ENCODE results near the gene DCAF10. TPM values are rescaled to one million over a fixed set of nuclear protein-coding genes. Genes with fewer than 3 reads are reported as not detected.

DCAF10 gene
- total and polyA plus RNA-seq, 10 of the 15 experiments (the other 5 are each of a cell fraction or from before 2014, with no cell fraction given) = 3.9 to 21.7 (median 9.8) TPM

GRCh38 chr9:37811906-37812476, 11.4 kb downstream of the DCAF10 start:
- no peak for ATAC-seq
- POLR2A ChIA-PET = interaction anchor here (0.6 to 1.2 kb wide), 5 partner anchors 9 to 597 kb away, joined by 3 to 7 read pairs (median 3); no protein-coding TSS in a partner anchor
- Histone ChIP-seq H3K9ac (ENCODE audit: control insufficient read depth, insufficient read depth, low read length) (no peak overlapping the region), H3K36me3 (ENCODE audit: control insufficient read depth in 2 of 2, insufficient read depth in 2 of 2, low read length in 1 of 2) (0 out of 4 replicates have a peak, but pooled peaks cover 0 to 2% of the 10 kb centered on the region in 2 experiments), H3K4me1 (ENCODE audit: control insufficient read depth, insufficient read depth, low read length) (no peaks in the 10 kb centered on the region), H3K4me2 (ENCODE audit: control insufficient read depth, insufficient read depth) (no peak overlapping the region), H3K79me2 (ENCODE audit: control insufficient read depth, insufficient read depth, low read length) (peaks cover 5% of the 10 kb centered on the region), H3K27ac (ENCODE audit: control insufficient read depth, insufficient read depth) (no peak overlapping the region), H2AFZ (ENCODE audit: control insufficient read depth, low read depth, low read length) (no peak overlapping the region), H3K27me3 (replicated peaks in 1 of 2; ENCODE audit: control insufficient read depth in 2 of 2, insufficient read depth in 2 of 2, low read length in 1 of 2) (no peaks in the 10 kb centered on the region), H3K9me3 (replicated peaks; ENCODE audit: control insufficient read depth, insufficient read depth, low read length) (no peaks in the 10 kb centered on the region), H4K20me1 (ENCODE audit: control insufficient read depth, insufficient read depth) (no peaks in the 10 kb centered on the region), H3K4me3 (no peak overlapping the region)
- CTCF ChIA-PET = interaction anchor here (1.3 to 1.7 kb wide), 3 partner anchors 9 to 27 kb away, joined by 3 to 5 read pairs (median 3); partner anchors contain the start of gene EXOSC3
- in situ Hi-C loops (cut with MboI) (no loop called here), intact Hi-C loops (cut with micrococcal nuclease; ENCODE audit: unreplicated experiment) (no loop called here)
- WGBS (ENCODE audit: insufficient coverage, insufficient replicate concordance, low lambda C conversion rate, missing lambda C conversion rate) = 99% methylated on average over 6 of the region's 6 CpGs
- TF ChIP-seq CBFB (IDR thresholded peaks at IDR 0.05; ENCODE audit: low read depth) = no peak
- no peak for TF ChIP-seq ZZZ3 (IDR thresholded peaks at IDR 0.05; ENCODE audit: control insufficient read depth, insufficient read length, low read depth)
- no peak for FAIRE-seq
- no TSS peak for BruUV-seq (replicated peaks)
- RAD21 ChIA-PET (ENCODE audit: unreplicated experiment) = interaction anchor here (1.0 kb wide), 1 partner anchor 14 kb away, joined by 5 read pairs; no protein-coding TSS in a partner anchor
- SMC1A ChIA-PET (ENCODE audit: uncharacterized antibody, unreplicated experiment) = interaction anchor here (1.1 to 2.2 kb wide), 3 partner anchors 11 to 33 kb away, joined by 4 to 7 read pairs (median 7); no protein-coding TSS in a partner anchor
- DNase-seq (ENCODE audit: low read depth, low spot score) = no peak

- TF ChIP-seq, protein P1, sequence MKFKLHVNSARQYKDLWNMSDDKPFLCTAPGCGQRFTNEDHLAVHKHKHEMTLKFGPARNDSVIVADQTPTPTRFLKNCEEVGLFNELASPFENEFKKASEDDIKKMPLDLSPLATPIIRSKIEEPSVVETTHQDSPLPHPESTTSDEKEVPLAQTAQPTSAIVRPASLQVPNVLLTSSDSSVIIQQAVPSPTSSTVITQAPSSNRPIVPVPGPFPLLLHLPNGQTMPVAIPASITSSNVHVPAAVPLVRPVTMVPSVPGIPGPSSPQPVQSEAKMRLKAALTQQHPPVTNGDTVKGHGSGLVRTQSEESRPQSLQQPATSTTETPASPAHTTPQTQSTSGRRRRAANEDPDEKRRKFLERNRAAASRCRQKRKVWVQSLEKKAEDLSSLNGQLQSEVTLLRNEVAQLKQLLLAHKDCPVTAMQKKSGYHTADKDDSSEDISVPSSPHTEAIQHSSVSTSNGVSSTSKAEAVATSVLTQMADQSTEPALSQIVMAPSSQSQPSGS (IDR thresholded peaks at IDR 0.05; ENCODE audit: low read length) = no peak
- TF ChIP-seq BHLHE40 (IDR thresholded peaks at IDR 0.05; ENCODE audit: borderline replicate concordance in 1 of 2, low read depth in 2 of 2, low read length in 1 of 2) = no peak
- no peak for TF ChIP-seq STAT1 (conservative IDR thresholded peaks at IDR 0.05)
- ChIA-PET POLR2A (interaction anchor here (0.7 to 1.1 kb wide), 4 partner anchors 8 to 596 kb away, joined by 3 to 4 read pairs (median 4); no protein-coding TSS in a partner anchor), RAD21 (ENCODE audit: unreplicated experiment) (interaction anchor here (1.0 kb wide), 1 partner anchor 15 kb away, joined by 5 read pairs; no protein-coding TSS in a partner anchor), CTCF (interaction anchor here (1.3 to 1.7 kb wide), 2 partner anchors 9 to 28 kb away, joined by 3 to 5 read pairs; partner anchors contain the start of gene EXOSC3), SMC1A (ENCODE audit: uncharacterized antibody, unreplicated experiment) (interaction anchor here (2.0 to 2.2 kb wide), 2 partner anchors 11 to 18 kb away, joined by 7 read pairs; no protein-coding TSS in a partner anchor)
- Histone ChIP-seq H3K4me1 (ENCODE audit: control insufficient read depth, insufficient read depth, low read length) (no peaks in the 10 kb centered on the region), H2AFZ (ENCODE audit: control insufficient read depth, low read depth, low read length) (no peak overlapping the region), H3K27ac (ENCODE audit: control insufficient read depth, insufficient read depth) (no peak overlapping the region), H3K36me3 (ENCODE audit: control insufficient read depth in 2 of 2, insufficient read depth in 2 of 2, low read length in 1 of 2) (0 out of 4 replicates have a peak, but pooled peaks cover 0 to 2% of the 10 kb centered on the region in 2 experiments), H3K4me3 (no peak overlapping the region), H3K4me2 (ENCODE audit: control insufficient read depth, insufficient read depth) (no peak overlapping the region), H3K79me2 (ENCODE audit: control insufficient read depth, insufficient read depth, low read length) (peaks cover 3% of the 10 kb centered on the region), H3K27me3 (replicated peaks in 1 of 2; ENCODE audit: control insufficient read depth in 2 of 2, insufficient read depth in 2 of 2, low read length in 1 of 2) (no peaks in the 10 kb centered on the region), H3K9ac (ENCODE audit: control insufficient read depth, insufficient read depth, low read length) (no peak overlapping the region), H4K20me1 (ENCODE audit: control insufficient read depth, insufficient read depth) (no peaks in the 10 kb centered on the region), H3K9me3 (replicated peaks; ENCODE audit: control insufficient read depth, insufficient read depth, low read length) (no peaks in the 10 kb centered on the region)
- DNase-seq (ENCODE audit: low read depth, low spot score) (no peak), ATAC-seq (no peak), FAIRE-seq (no peak)
- no TSS peak for BruUV-seq (replicated peaks)
- WGBS (ENCODE audit: insufficient coverage, insufficient replicate concordance, low lambda C conversion rate, missing lambda C conversion rate) = 89% methylated on average over 5 of the region's 5 CpGs
- intact Hi-C loops (cut with micrococcal nuclease; ENCODE audit: unreplicated experiment) = no loop called here
- in situ Hi-C loops (cut with MboI) = no loop called here
These were observed 12.3 kb downstream of the DCAF10 start for GRCh38 chr9:37812773-37813379.

Data from GM12878 (cell line).